ENCODE measurements around the gene TPPP3. TPM values are rescaled to one million over a fixed set of nuclear protein-coding genes. Genes with fewer than 3 reads are reported as not detected.

TPPP3 gene
- 5.6 TPM for total RNA-seq

DNA sequence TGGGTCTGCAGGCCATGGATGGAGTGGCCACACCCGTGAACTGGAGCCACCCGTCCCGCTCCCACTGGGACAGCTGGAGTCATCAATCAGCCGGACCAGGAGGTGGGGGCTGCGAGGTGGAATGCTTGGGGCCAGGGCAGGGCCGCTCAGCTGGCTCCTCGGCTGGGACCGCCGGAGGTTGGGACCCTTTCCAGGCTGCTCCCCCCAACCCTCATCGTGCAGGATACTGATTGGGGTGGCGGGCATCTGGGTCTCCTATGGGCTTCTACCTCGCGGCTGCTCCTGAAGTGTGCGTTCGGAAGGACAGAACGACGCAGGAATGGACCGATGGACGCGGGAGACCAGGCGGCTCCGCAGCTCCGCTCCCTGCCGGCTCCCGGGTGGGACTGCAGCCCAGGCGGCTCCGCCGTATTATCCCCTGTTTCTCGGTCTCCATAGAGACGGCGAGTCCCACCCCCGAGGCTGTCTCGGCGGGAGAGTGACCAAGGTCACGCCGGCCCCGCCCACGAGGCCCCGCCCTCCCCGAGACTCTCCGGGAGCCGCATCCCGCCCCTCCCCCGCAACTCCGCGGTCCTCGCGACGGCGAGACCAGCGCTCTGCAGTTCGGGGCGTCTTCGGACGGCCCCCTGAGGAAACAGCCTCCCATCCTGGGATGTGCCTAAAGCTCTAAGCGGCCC is at the start of gene TPPP3:
Gene TPPP3 (minus strand): TSS at position 388 of the 677 bp plus-strand sequence. CDS start 2,387 bp downstream, outside the sequence.
- H3K4me1 ChIP-seq (ENCODE audit: insufficient read depth, low read length): peaks cover 68% of the 10 kb centered on the region
- peaks cover 22% of the 10 kb centered on the region for H3K27me3 ChIP-seq (ENCODE audit: insufficient read depth, low read length)
- H3K4me3 ChIP-seq (ENCODE audit: low read length): peak within 1 kb of the TSS; percentile 24
- H3K9me3 ChIP-seq (ENCODE audit: low read depth, low read length): no peaks in the 10 kb centered on the region

DNA sequence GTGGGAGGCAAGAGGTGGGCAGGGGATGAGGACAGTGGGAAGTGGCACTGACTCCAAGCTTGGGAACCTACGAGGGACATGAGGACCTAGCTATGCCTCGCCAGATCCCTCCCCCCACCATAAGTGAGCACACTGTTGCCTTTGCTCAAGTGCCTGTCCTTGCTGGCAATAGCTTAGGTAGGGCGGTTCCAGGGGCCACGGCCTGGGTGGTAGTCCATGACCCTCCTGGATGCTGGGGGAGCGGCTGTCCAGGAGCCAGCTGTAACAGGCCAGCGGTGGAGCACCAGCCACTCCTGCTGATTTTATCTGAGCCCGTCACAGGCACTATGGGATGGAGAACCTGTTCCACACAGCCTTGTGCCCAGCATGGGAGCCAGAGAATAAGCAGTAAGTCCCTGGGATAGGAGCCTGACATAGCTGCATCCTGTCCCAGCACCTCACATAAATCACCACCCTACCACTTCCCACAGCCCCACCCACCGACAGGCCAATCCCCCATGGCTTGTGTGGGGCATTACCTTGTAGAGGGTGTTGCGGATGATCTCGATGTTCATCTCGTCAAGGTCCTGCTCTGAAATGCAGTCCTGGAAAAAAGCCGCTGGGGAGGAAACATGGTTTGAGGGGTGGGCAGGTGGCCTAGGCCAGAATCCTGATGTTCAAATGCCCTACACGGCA is 49.4 kb upstream of the TPPP3 start:
- no peaks in the 10 kb centered on the region for H3K27me3 ChIP-seq (ENCODE audit: insufficient read depth, low read length)
- no peaks in the 10 kb centered on the region for H3K4me1 ChIP-seq (ENCODE audit: insufficient read depth, low read length)
- H3K4me3 ChIP-seq (ENCODE audit: low read length): no peak overlapping the region
- no peaks in the 10 kb centered on the region for H3K9me3 ChIP-seq (ENCODE audit: low read depth, low read length)

DNA sequence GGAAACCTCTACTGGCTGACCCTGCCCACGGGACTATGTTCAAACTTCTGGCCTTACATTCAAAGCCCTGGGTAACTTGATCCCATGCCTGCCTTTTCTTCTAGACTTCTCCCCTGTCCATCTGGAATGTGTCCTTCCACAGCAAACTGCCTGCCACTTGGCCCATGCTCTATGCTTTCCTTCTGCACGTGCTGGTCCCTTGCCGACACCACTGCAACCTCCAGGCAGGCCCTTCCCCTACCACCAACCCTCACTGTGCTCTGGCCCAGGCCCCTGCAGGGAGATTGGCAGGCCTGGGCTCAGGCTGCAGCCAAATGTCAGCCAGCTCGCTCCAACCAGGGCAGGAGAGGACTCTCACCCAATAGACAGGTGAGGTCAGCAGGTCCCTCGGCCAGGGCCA is 48.6 kb upstream of the TPPP3 start:
- no peaks in the 10 kb centered on the region for H3K27me3 ChIP-seq (ENCODE audit: insufficient read depth, low read length)
- no peak overlapping the region for H3K4me3 ChIP-seq (ENCODE audit: low read length)
- no peaks in the 10 kb centered on the region for H3K4me1 ChIP-seq (ENCODE audit: insufficient read depth, low read length)
- H3K9me3 ChIP-seq (ENCODE audit: low read depth, low read length): no peaks in the 10 kb centered on the region

DNA sequence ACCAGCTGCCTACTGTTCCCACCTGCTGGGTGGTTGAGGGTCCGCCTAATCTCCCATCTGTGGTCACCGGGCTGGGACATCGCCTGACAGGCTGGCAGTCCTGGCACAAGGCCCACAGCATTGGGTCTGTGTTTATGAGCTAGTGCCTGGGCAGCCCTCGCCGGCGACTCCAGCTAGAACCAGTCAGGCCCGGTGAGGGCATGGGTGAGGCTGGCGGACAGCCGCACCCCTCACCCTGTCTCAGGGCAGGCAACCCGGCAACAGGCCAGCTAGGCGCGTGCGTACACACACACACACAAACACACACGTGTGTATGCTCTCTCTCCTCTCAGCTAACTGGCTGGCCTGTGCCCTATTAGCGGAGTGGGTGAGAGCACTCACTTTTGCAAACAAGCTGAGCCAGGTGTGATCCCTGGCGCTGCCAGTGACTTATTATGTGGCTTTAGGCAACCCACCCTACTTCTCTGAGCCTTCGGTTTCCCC is 48.0 kb upstream of the TPPP3 start:
- Histone ChIP-seq H3K27me3 (ENCODE audit: insufficient read depth, low read length) (no peaks in the 10 kb centered on the region), H3K9me3 (ENCODE audit: low read depth, low read length) (no peaks in the 10 kb centered on the region), H3K4me3 (ENCODE audit: low read length) (no peak overlapping the region)

DNA sequence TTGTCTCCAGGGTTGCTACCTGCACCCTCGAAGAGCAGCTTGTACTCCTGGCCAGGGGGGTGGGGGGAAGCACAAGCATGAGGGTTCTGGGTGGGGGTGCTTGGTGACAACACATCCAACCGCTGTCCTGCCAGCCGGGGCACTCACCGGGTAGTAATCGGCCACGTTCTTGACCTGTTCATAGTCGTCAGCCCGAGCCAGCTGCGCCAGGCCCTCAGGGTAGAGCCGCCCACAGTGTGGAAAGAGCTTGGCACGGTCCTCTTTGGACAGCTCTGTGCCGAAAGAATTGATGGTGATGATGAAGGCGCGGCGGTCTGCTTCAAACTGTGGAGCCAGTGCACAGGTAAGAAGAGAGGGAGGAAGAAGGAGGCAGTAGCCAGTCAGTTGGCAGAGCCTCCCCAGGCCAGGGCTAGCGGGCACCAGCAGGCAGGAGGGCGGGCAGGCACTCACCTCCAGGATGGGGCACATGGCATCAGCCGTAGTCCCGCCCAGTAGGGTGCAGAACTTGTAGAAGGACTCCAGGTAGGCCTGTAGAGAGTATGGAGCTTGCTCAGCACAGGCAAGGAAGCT is 45.6 kb upstream of the TPPP3 start:
- Histone ChIP-seq H3K9me3 (ENCODE audit: low read depth, low read length) (no peaks in the 10 kb centered on the region), H3K4me1 (ENCODE audit: insufficient read depth, low read length) (peaks cover 12% of the 10 kb centered on the region), H3K4me3 (ENCODE audit: low read length) (no peak overlapping the region), H3K27me3 (ENCODE audit: insufficient read depth, low read length) (no peaks in the 10 kb centered on the region)

More for the DNA sequence above, 48.0 kb upstream of the TPPP3 start:
- H3K4me1 ChIP-seq (ENCODE audit: insufficient read depth, low read length): no peaks in the 10 kb centered on the region

DNA sequence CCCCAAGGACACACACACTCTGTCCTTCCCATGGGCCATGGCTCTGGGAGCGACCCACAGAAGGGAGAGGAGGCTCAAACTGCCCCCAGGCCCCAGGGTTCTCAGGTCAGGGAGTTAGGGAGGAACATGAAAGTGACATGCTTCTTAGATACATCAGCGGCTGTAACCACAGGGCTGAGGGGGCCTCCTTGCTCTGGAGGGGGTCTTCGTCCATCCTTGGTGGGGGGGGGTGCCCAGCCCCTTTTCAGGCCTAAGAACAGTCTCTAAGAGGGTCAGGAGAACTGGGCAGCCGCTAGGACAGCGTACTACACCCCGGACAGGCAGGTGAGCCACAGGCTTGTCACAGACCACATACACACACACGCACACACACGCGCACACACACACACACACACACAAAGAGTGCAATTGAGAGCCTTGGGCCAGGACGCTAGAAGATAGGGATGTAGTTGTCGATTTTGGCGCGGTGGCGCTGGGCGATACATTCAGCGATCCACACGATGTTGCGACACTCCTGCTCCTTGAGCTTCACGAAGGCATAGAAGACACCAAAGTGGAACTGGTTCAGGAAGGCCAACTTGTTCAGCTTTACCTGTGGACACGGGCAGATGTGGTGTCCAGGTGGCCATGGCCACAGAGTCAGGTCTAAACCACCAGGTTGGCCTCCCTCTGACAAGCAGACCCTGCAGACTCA is 44.9 kb upstream of the TPPP3 start:
- Histone ChIP-seq H3K27me3 (ENCODE audit: insufficient read depth, low read length) (no peaks in the 10 kb centered on the region), H3K4me1 (ENCODE audit: insufficient read depth, low read length) (peaks cover 12% of the 10 kb centered on the region), H3K4me3 (ENCODE audit: low read length) (no peak overlapping the region), H3K9me3 (ENCODE audit: low read depth, low read length) (no peaks in the 10 kb centered on the region)

DNA sequence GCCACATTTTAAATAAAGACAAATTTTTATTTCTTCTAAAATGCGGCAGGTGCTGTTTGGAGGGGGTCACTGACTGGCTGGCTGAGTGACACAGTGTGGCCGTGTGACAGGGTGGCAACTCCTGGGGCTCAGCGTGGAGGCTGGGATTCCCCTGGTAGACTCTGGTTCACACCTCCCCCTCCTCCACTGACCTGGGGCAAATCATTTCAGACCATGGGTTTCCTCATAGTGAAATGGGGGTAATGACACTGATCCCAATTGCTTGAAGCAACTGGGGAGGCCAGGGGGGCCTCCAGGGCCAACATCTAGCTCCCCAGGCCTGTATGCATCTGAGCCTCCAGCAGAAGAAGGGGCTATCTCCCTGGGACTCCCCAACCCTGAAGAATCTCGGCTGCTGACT is 44.2 kb upstream of the TPPP3 start:
- no peaks in the 10 kb centered on the region for H3K9me3 ChIP-seq (ENCODE audit: low read depth, low read length)
- peaks cover 12% of the 10 kb centered on the region for H3K4me1 ChIP-seq (ENCODE audit: insufficient read depth, low read length)
- H3K4me3 ChIP-seq (ENCODE audit: low read length): no peak overlapping the region
- H3K27me3 ChIP-seq (ENCODE audit: insufficient read depth, low read length): no peaks in the 10 kb centered on the region

DNA sequence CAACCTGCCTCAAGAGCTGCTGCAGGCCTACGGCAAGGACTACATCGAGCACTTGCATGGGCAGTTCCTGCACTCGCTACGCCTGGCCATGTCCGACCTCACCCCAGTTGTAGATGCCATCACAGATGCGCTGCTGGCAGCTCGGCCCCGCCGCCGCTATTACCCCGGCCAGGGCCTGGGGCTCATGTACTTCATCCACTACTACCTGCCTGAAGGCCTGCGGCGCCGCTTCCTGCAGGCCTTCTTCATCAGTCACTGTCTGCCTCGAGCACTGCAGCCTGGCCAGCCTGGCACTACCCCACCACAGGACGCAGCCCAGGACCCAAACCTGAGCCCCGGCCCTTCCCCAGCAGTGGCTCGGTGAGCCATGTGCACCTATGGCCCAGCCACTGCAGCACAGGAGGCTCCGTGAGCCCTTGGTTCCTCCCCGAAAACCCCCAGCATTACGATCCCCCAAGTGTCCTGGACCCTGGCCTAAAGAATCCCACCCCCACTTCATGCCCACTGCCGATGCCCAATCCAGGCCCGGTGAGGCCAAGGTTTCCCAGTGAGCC is 43.4 kb upstream of the TPPP3 start:
- H3K4me3 ChIP-seq (ENCODE audit: low read length): no peak overlapping the region
- H3K4me1 ChIP-seq (ENCODE audit: insufficient read depth, low read length): peaks cover 14% of the 10 kb centered on the region
- peaks cover 4% of the 10 kb centered on the region for H3K27me3 ChIP-seq (ENCODE audit: insufficient read depth, low read length)
- H3K9me3 ChIP-seq (ENCODE audit: low read depth, low read length): no peaks in the 10 kb centered on the region

DNA sequence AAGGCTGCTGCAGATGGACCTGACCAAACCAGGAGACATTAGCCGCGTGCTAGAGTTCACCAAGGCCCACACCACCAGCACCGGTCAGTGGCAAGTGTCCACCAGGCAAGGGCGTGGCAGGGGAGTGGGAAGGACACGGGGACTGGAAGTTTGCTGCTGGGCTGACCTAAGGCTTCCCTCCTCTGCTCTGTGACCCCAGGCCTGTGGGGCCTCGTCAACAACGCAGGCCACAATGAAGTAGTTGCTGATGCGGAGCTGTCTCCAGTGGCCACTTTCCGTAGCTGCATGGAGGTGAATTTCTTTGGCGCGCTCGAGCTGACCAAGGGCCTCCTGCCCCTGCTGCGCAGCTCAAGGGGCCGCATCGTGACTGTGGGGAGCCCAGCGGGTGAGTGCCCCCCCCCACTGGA is 42.5 kb upstream of the TPPP3 start:
- no peak overlapping the region for H3K4me3 ChIP-seq (ENCODE audit: low read length)
- peaks cover 19% of the 10 kb centered on the region for H3K4me1 ChIP-seq (ENCODE audit: insufficient read depth, low read length)
- H3K27me3 ChIP-seq (ENCODE audit: insufficient read depth, low read length): peaks cover 8% of the 10 kb centered on the region
- no peaks in the 10 kb centered on the region for H3K9me3 ChIP-seq (ENCODE audit: low read depth, low read length)

DNA sequence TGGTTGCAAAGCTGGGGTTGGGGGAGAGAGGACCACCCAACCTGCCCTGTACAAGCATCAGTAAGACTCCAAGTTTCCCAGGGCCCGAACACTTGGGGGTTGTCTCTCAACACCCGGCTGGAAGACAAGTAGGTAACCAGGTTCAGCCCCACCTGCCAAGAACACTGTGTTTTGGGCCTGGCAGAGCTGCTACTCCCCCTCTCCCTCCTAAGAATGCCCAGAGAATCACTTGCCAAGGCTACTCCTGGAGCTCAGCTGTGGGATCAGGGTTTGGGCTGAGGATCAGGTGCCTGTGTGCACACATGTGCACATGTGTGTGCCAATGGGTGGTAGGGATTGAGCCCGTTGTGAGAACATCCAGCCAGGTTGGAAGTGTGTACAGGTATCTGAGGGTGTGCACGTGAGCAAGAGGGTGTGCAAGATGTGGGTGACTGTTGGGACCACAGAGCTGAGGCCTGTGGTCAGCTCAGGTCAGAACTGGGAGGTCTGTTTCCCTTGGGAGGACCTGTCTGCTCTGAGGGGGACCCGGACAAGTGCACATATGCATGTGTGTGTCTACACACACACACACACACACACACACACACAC is 39.9 kb upstream of the TPPP3 start:
- H3K4me3 ChIP-seq (ENCODE audit: low read length): no peak overlapping the region
- H3K9me3 ChIP-seq (ENCODE audit: low read depth, low read length): no peaks in the 10 kb centered on the region
- peaks cover 26% of the 10 kb centered on the region for H3K4me1 ChIP-seq (ENCODE audit: insufficient read depth, low read length)
- H3K27me3 ChIP-seq (ENCODE audit: insufficient read depth, low read length): peaks cover 28% of the 10 kb centered on the region

DNA sequence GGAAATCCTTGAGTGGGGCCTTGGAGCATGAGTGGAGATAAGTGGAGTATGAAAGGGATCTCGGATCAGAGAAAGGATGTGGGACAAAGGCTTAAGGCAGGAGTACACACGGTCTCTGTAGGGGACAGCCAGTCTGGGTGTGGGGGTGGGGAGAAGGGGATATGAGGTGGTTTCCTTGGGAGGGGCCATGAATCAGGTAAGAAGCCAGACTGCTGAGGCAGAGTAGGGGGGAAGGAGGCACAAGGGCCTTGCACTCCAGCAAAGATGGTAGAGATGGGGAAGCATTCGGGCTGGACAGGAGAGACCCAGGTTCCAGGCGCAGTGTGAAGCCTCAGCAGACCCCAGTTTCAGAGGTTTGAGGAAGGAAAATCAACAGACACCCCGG is 39.2 kb upstream of the TPPP3 start:
- Histone ChIP-seq H3K27me3 (ENCODE audit: insufficient read depth, low read length) (peaks cover 28% of the 10 kb centered on the region), H3K4me3 (ENCODE audit: low read length) (no peak overlapping the region), H3K4me1 (ENCODE audit: insufficient read depth, low read length) (peaks cover 26% of the 10 kb centered on the region), H3K9me3 (ENCODE audit: low read depth, low read length) (no peaks in the 10 kb centered on the region)

DNA sequence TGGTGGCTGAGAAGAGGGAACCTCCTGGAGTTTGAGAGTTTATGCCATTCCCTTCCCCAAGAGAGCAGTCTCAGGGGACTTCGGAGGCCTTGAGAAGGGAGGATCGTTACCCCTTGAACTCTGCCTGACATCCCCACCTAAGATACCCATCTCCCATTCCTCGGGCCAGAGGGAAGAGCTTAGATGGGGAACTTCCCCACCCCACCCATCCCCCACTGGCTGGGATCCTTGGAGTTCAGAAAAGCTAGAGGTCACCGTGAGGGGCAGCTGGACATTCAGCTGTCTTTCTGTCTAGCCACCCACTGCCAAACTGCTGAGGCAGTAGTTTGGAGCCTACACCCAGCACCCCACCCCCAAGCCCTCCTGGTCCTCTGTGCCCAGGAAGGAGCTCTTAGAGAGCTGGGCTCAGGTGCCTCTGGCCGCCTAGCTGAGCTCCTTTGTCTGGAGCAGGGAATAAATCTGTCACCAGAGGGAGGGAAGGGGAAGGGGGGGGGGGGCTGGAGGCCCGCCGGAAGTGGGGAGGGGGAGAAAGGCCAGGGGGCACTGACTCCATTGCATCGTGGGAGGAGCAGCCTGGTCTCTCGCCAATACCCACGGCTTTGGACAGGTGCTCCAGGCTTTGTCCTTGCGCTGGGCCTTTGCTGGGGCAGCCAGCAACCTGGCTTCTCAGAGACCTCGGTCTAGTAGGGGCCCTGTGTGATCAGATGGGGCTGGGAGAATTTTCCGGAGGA is 38.6 kb upstream of the TPPP3 start:
- Histone ChIP-seq H3K4me3 (ENCODE audit: low read length) (no peak overlapping the region), H3K27me3 (ENCODE audit: insufficient read depth, low read length) (peaks cover 28% of the 10 kb centered on the region), H3K9me3 (ENCODE audit: low read depth, low read length) (no peaks in the 10 kb centered on the region), H3K4me1 (ENCODE audit: insufficient read depth, low read length) (peaks cover 26% of the 10 kb centered on the region)

DNA sequence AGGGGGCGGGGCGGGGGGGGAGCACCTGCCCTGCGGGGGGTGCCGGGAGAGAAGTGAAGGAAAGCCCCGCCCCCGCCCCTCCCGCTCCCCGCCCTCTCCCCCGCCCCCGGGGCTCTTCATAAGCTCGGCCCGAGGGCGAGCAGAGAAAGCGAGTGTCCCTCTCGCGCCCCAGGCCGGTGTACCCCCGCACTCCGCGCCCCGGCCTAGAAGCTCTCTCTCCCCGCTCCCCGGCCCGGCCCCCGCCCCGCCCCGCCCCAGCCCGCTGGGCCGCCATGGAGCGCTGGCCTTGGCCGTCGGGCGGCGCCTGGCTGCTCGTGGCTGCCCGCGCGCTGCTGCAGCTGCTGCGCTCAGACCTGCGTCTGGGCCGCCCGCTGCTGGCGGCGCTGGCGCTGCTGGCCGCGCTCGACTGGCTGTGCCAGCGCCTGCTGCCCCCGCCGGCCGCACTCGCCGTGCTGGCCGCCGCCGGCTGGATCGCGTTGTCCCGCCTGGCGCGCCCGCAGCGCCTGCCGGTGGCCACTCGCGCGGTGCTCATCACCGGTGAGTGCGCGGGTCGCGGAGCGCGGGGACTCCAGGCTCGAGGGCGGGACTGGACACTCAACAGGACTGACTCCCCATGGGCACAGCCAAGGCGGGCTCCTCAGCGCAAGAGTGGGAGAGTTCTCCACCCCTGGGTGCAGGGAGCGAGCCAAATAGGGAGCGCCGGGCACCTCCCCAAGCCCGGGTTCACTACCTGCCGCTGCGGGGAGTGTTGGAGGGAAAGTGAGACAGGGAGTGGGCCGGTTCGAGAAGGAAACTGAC is 37.9 kb upstream of the TPPP3 start, which contains the start of gene HSD11B2:
Gene HSD11B2 (plus strand): TSS at position 145 of the 798 bp plus-strand sequence. CDS start 128 bp downstream, at position 273.
- peaks cover 28% of the 10 kb centered on the region for H3K27me3 ChIP-seq (ENCODE audit: insufficient read depth, low read length)
- no peaks in the 10 kb centered on the region for H3K9me3 ChIP-seq (ENCODE audit: low read depth, low read length)
- no peak within 1 kb of the TSS for H3K4me3 ChIP-seq (ENCODE audit: low read length)
- H3K4me1 ChIP-seq (ENCODE audit: insufficient read depth, low read length): peaks cover 26% of the 10 kb centered on the region

All from mononuclear cell (primary cell).